KMS-11 (cell line): ENCODE data around the gene GCGR.

Experiments used
- H2AFZ ChIP-seq: fragments of 200-600 bp; sonication (generic); 2 replicates; pipeline ENCODE4 v1.6.1; 2016; ENCODE audit warnings: antibody characterized with exemption, mixed run types, low read depth
- H3K27ac ChIP-seq: fragments of 200-600 bp; sonication (generic); 2 replicates; pipeline ENCODE4 v1.6.1; 2016; ENCODE audit warnings: mild to moderate bottlenecking, mixed run types
- H3K27me3 ChIP-seq: fragments of 200-600 bp; sonication (generic); 2 replicates; pipeline ENCODE4 v1.6.1; 2017; ENCODE audit warnings: mild to moderate bottlenecking, low read depth, mixed run types, moderate library complexity; ENCODE audit not compliant: insufficient read depth
- H3K36me3 ChIP-seq: fragments of 200-600 bp; sonication (generic); 2 replicates; pipeline ENCODE4 v1.6.1; 2017; ENCODE audit warnings: mild to moderate bottlenecking, mixed run types; ENCODE audit not compliant: insufficient read depth
- H3K4me1 ChIP-seq: fragments of 200-600 bp; sonication (generic); 2 replicates; pipeline ENCODE4 v1.6.1; 2016; ENCODE audit warnings: mild to moderate bottlenecking, low read depth, mixed run types; ENCODE audit not compliant: poor library complexity, severe bottlenecking
- H3K4me2 ChIP-seq: fragments of 200-600 bp; sonication (generic); 2 replicates; pipeline ENCODE4 v1.7.0; 2016; ENCODE audit warnings: mild to moderate bottlenecking, mixed run types
- H3K4me3 ChIP-seq: fragments of 200-600 bp; sonication (generic); IDR thresholded peaks from 2 replicates; pipeline ENCODE4 v1.6.1; 2017; ENCODE audit warnings: low read depth, low read length, mixed read lengths; ENCODE audit not compliant: insufficient read depth
- H3K79me2 ChIP-seq: fragments of 200-600 bp; sonication (generic); 2 replicates; pipeline ENCODE4 v1.6.1; 2016; ENCODE audit warnings: low read depth, mixed run types; ENCODE audit not compliant: insufficient read depth
- H3K9ac ChIP-seq: fragments of 200-600 bp; sonication (generic); 2 replicates; pipeline ENCODE4 v1.6.1; 2016; ENCODE audit warnings: mild to moderate bottlenecking, mixed run types
- H4K20me1 ChIP-seq: fragments of 200-600 bp; sonication (generic); 2 replicates; pipeline ENCODE4 v1.6.1; 2016; ENCODE audit warnings: mild to moderate bottlenecking, mixed run types; ENCODE audit not compliant: insufficient read depth
- CTCF ChIP-seq: fragments of 200-600 bp; sonication (generic); conservative IDR thresholded peaks from 2 replicates; pipeline ENCODE4 v1.6.1; 2017; ENCODE audit warnings: low read depth, mild to moderate bottlenecking, antibody characterized with exemption, low read length, moderate library complexity, mixed read lengths

GCGR gene

GRCh38 chr17:81833160-81833920 lies 29.4 kb downstream of the GCGR start, which contains the start of gene MCRIP1:
Gene MCRIP1 (minus strand): TSS chr17:81833291. CDS start chr17:81824506, 8,785 bp downstream.
- H4K20me1 ChIP-seq = no peaks in the 10 kb centered on the region
- H3K79me2 ChIP-seq = peaks cover 9% of the 10 kb centered on the region; the same call in 1 of the 2 replicates
- H2AFZ ChIP-seq = peak within 1 kb of the TSS; percentile 83
- H3K9ac ChIP-seq = peak within 1 kb of the TSS; percentile 94
- H3K27ac ChIP-seq = peak within 1 kb of the TSS; percentile 89
- TF ChIP-seq CTCF = no peak
- H3K4me3 ChIP-seq = no peak within 1 kb of the TSS
- peak within 1 kb of the TSS; percentile 99 for H3K4me2 ChIP-seq
- H3K27me3 ChIP-seq = no peaks in the 10 kb centered on the region
- no peaks in the 10 kb centered on the region for H3K36me3 ChIP-seq
- peaks cover 28% of the 10 kb centered on the region for H3K4me1 ChIP-seq

- Histone ChIP-seq H2AFZ (peak overlapping the region; percentile 83), H3K27ac (peak overlapping the region; percentile 84; the same call in 1 of the 2 replicates), H3K4me2 (peak overlapping the region; percentile 74), H3K27me3 (no peaks in the 10 kb centered on the region), H4K20me1 (no peaks in the 10 kb centered on the region), H3K4me3 (no peak overlapping the region), H3K36me3 (no peaks in the 10 kb centered on the region), H3K4me1 (peaks cover 28% of the 10 kb centered on the region), H3K79me2 (peaks cover 9% of the 10 kb centered on the region; the same call in 1 of the 2 replicates), H3K9ac (peak overlapping the region; percentile 94)
- TF ChIP-seq CTCF = no peak
Observed at GRCh38 chr17:81833921-81834830, 30.2 kb downstream of the GCGR start.

- no peak for TF ChIP-seq CTCF
- H4K20me1 ChIP-seq = no peaks in the 10 kb centered on the region
- no peaks in the 10 kb centered on the region for H3K36me3 ChIP-seq
- no peak within 1 kb of the TSS for H3K4me3 ChIP-seq
- no peaks in the 10 kb centered on the region for H3K27me3 ChIP-seq
- peak within 1 kb of the TSS; percentile 94 for H3K9ac ChIP-seq
- H3K79me2 ChIP-seq = peaks cover 9% of the 10 kb centered on the region; the same call in 1 of the 2 replicates
- peak within 1 kb of the TSS; percentile 84; the same call in 1 of the 2 replicates for H3K27ac ChIP-seq
- peak within 1 kb of the TSS; percentile 83; the same call in 1 of the 2 replicates for H2AFZ ChIP-seq
- H3K4me1 ChIP-seq = peaks cover 28% of the 10 kb centered on the region
- H3K4me2 ChIP-seq = peak within 1 kb of the TSS; percentile 74
Observed at GRCh38 chr17:81834831-81835267, 30.9 kb downstream of the GCGR start, which contains the start of gene PPP1R27. Gene PPP1R27 (minus strand): TSS chr17:81835050. CDS start chr17:81834953, 97 bp downstream.

- Histone ChIP-seq H3K27me3 (no peaks in the 10 kb centered on the region), H3K36me3 (no peaks in the 10 kb centered on the region), H3K4me3 (no peak overlapping the region), H3K4me2 (no peak overlapping the region), H3K79me2 (peaks cover 9% of the 10 kb centered on the region; the same call in 1 of the 2 replicates), H3K9ac (no peak overlapping the region), H2AFZ (no peak overlapping the region), H4K20me1 (0 out of 2 replicates have a peak, but pooled peaks cover 4% of the 10 kb centered on the region), H3K27ac (no peak overlapping the region), H3K4me1 (peaks cover 8% of the 10 kb centered on the region)
- no peak for TF ChIP-seq CTCF
Observed at GRCh38 chr17:81837641-81838040, 33.7 kb downstream of the GCGR start.
